HG03439 (cell line): ENCODE results near the gene MYL6.
"Not testable (repeated sequence)": the region's sequence is repeated elsewhere in the genome, so short reads cannot be mapped to it uniquely, and the experiment has no call there.

Source experiments
- ATAC-seq: cut with Tn5 transposase; IDR thresholded peaks from one replicate; pipeline ENCODE4 v1.9.1; 2021; ENCODE audit warnings: mild to moderate bottlenecking, moderate library complexity; ENCODE audit not compliant: unreplicated experiment

Gene MYL6

DNA sequence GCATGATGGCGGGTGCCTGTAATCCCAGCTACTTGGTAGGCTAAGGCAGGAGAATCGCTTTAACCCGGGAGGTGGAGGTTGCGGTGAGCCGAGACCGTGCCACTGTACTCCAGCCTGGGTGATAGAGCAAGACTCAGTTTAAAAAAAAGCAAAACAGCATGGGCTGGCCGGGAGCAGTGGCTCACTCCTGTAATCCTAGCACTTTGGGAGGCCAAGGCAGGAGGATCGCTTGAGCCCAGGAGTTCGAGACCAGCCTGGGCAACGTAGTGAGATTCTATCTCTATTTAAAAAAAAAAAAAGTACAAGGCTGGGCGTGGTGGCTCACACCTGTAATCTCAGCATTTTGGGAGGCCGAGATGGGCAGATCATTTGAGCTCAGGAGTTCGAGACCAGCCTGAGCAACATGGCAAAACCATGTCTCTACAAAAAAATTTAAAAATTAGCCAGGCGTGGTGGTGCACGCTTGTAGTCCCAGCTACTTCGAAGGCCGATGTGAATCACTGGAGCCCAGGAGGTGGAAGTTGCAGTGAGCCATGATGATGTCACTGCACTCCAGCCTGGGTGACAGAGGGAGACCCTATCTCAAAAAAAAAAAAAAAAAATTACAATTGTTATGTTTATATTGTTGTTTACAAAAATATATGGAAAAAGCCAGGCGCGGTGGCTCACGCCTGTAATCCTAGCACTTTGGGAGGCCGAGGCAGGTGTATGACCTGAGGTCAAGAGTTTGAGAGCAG is 1.5 kb upstream of the MYL6 start:
- not testable (repeated sequence) for ATAC-seq

DNA sequence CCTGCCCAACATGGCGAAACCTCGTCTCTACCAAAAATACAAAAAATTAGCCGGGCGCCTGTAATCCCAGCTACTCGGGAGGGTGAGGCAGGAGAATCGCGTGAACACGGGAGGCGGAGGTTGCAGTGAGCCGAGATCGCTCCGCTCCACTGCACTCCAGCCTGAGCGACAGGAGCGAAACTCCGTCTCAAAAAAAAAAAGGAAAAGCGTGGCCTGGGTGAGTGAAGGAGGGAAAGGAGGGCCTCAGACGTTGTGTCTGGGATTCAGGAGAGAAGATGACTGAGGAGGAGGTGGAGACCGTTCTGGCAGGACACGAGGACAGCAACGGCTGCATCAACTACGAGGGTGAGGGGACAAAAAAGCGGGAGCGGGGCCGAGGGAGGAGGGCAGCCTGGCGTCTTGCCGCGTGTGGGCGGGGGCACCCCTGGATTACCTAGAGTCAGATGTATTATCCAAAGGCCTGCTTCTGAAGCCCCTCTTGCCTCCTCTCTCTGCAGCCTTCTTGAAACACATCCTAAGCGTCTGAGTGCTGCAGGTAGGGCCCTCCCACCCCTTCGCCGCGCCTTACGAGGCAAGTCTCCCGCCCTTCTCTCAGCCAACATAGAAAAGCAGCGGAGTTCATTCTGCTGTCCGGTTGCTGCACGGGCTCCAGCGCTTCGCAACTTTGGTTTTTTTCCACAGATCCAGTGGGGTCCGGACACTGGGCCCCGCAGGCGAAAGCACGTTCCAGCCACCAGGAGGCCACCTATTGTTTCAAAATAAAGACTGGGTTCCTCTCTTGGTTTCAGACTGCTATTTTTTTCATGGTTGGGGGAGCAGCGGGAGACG is 744 bp upstream of the MYL6 start:
- ATAC-seq: peak; percentile 16

GRCh38 chr12:56158926-56159461 is 835 bp downstream of the MYL6 start:
- ATAC-seq: no peak

GRCh38 chr12:56159482-56160192 is 1.5 kb downstream of the MYL6 start:
- no peak for ATAC-seq

- no peak for ATAC-seq
Observed at GRCh38 chr12:56160193-56160763, 2.1 kb downstream of the MYL6 start.

- no peak for ATAC-seq
Observed at GRCh38 chr12:56160894-56161689, 2.9 kb downstream of the MYL6 start.

DNA sequence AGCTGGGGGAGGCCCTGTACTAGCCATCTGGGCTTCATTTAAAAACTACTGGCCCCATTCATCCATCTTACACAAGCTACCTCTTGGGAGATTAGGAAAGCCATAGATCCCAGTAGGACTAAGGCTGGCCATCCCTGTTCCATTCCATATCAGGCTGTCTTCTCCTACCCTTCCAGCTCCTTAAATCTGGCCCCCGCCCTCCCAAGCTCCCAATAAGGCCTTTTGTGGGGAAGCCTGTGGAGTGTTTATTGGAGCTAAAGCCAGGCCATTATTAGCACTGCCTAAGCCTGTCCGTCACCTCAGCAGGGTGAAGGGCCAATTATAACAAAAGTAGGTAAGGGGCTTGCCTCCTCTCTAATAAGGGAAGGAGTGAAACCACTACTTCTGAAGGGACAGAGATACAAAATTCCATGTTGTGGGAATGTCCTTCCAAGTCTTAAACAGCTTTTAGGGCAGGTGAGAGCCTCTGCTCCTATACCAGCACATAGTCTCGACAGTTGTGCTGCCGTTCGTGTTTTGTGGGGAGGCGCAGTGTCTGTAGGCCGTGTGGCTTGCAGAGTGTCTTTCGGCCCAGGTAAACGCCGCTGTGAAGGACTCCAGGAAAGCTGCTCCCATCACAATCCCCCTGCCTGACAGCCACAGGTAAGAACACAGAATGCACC is 3.7 kb downstream of the MYL6 start:
- no peak for ATAC-seq

DNA sequence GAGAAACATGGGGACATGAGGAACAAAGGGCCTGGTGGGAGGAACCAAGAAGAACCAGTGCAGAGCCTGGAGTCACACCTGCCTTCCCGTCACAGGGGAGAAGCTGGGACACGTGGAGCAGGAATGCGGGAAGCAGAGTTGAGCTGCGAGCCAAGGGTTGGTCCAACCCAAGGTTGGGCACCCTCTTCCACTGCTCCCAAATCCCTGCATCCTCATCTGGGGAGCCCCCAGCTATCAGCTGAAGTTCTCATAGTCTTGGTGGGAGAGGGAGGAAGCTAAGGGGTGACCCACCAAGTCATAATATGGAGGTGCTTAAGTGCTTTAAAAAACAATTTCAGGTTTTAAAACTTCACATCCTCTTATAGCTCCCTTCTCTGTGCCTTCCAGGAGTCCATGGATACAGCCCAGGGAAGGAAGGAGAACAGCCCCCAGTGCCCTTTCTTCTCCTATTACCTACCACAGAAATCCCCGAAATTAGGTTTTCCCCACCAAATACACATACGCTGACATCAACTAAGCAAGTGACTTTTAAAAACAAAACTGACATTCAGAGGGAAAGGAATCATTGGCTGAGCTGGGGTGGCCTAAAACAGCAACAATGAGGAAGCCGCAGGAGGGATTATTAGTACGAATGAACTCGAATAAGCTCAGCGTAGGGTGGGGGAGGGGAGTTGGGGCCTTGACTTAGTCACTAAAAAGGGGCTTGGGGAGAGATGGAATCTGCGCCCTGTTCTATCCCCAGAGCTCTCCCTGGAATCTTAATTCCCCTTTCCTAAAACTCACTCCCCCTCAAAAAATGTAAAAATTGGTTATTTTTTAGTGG is 4.5 kb downstream of the MYL6 start:
- no peak for ATAC-seq

- ATAC-seq: no peak
Observed at GRCh38 chr12:56163533-56164344, 5.6 kb downstream of the MYL6 start.

- ATAC-seq: no peak
Observed at GRCh38 chr12:56164345-56164729, 6.2 kb downstream of the MYL6 start.

- ATAC-seq: no peak
Observed at GRCh38 chr12:56165369-56165768, 7.2 kb downstream of the MYL6 start.

DNA sequence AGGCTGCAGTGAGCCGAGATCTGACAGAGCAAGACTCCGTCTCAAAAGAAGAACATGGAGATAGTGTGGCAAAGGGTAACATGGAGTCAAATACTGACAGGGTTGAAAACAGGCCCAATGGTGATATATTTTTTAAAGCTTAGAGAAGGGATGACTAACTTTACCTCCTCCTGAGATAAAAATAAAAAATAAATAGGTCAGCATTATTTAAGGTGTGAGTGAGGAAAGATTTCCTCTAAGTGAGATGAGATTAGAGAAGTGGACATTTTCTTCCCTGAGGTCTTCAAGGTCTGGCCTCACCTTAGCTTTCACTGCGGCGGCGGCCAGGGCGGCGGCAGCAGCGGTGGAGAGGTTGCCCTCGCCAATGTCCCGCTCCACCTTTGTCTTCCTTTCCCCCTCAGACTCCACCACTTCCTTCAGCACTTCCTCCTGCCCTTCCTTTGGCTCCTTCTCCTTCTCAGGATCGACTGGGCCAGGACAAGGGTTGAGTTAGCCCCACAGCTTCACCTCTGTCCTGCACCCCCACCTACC is 11.1 kb downstream of the MYL6 start:
- ATAC-seq: no peak

DNA sequence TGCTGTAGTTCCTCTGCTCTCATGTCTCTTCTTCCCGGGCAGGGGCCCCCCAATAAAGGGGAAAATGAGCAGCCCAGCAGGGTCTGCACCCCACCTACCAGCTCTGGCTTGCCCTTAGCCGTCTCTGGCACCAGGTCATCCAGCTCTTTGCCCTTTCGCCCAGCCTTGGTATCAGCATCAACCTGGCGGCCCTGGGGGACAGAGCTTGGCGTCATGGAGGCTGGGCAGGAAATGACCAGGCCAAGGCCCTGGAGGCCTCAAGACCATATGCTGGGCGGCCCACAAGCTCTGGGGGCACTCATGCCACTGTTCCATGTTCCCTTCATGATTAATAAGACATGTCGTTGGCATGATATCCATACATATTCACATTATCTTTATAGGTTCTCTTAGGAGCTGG is 14.7 kb downstream of the MYL6 start:
- no peak for ATAC-seq

DNA sequence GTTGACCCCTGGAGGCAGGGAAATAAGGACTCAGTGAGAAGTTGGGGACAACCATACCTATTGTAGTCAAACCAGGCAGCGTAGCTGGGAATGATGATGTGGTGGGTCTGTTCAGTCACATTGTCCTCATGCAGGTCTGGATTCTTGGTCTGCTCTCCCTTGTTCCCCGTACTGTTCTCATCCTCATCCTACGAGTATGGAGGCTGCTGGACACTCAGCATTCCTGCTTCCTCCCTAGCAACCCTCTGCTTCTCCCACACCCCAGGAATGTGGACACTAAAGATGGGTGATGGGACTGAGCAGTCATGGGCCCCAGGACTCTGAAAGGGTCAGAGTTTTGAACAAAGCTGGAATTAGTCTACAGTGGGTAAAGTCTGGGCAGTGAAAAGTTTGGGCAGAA is 20.2 kb downstream of the MYL6 start:
- ATAC-seq: no peak

GRCh38 chr12:56186957-56187356 is 28.8 kb downstream of the MYL6 start:
- no peak for ATAC-seq

DNA sequence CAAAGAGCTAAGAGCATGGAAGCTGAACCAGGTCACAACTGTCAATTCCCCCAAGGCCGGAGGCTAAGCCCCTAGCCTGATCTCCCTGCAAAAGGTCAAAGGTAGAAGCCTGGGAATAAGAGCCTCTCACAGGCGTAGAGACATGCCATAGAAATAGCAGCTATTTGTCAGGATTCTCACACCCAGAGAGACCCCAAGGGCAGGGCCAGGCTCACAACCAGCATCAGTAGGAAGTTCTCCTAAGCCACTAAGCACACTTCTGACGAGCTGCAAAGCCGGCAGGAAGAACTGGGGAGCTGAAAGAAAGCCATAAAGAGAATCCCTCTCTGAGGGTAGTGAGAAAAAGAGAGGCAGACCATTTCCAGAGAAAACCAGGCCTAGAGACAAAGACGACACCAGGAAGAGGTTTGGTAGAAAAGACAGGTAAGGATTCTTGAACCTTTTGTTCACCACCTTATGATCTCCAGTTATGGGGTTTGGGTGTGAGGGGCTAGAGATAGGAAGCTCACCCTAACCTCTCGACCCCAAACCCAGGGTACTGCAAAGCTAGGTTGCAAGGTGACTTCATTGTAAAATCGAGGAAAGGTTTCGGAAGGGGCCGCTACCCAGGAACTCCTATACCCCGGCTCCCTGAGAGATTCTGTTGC is 30.1 kb downstream of the MYL6 start:
- ATAC-seq: no peak

DNA sequence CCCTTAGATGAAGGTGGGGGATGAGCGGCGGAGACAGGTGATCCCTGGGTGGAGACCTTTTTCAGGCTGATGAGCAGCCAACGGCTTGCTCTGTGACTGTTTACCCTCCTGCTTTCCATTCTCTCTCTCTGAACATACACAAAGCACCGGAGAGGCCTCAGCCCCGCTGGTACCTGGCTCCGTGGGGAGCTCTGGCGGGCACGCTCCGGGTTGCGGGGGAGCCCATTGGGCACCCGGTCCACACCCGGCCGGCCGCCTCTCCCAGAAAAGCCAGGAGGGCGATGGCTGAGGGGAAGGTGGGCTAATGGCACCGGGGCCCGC is 30.6 kb downstream of the MYL6 start:
- no peak for ATAC-seq
